Tibial nerve (tissue), 3 donors: ENCODE data around the gene CLEC18B.

ENCODE experiments used
- CTCF ChIP-seq, 5 experiments: fragments of 200-600 bp in 3 of 5; fragments of 450-650 bp in 2 of 5; sonication (generic) in 3 of 5; IDR thresholded peaks; one replicate each; pipeline ENCODE4 v1.5.1; 2016 to 2019; ENCODE audit warnings: antibody characterized with exemption in 5 of 5, mild to moderate bottlenecking in 3 of 5, moderate library complexity in 2 of 5
- POLR2A ChIP-seq, 2 donors: fragments of 450-650 bp; IDR thresholded peaks; one replicate each; pipeline ENCODE4 v1.6.1; 2017; ENCODE audit warnings: antibody characterized with exemption in 2 of 2, mild to moderate bottlenecking in 2 of 2, moderate library complexity in 2 of 2

GRCh38 chr16:74462361-74462760 lies 41.1 kb upstream of the CLEC18B start:
- no peak for TF ChIP-seq CTCF (IDR thresholded peaks at IDR 0.05)
- no peak for TF ChIP-seq POLR2A (IDR thresholded peaks at IDR 0.05)
